SU-DHL-6 (cell line): ENCODE measurements around the gene TIE1.

ENCODE experiments used
- H2AFZ ChIP-seq: fragments of 200-600 bp; sonication (generic); 2 replicates; pipeline ENCODE4 v1.6.1; 2014; ENCODE audit warnings: low read depth, mild to moderate bottlenecking, moderate library complexity, mixed read lengths, antibody characterized with exemption, low read length; ENCODE audit not compliant: severe bottlenecking
- H3F3A ChIP-seq: fragments of 200-600 bp; shearing (Covaris generic); 2 replicates; pipeline ENCODE4 v1.6.0; 2016; ENCODE audit warnings: antibody characterized with exemption, mild to moderate bottlenecking; ENCODE audit not compliant: insufficient read depth
- H3K27ac ChIP-seq: fragments of 200-600 bp; sonication (generic); 2 replicates; pipeline ENCODE4 v1.5.1; 2016; ENCODE audit warnings: low read depth, mild to moderate bottlenecking, low read length, moderate library complexity, mixed read lengths
- H3K27me3 ChIP-seq: fragments of 200-600 bp; sonication (generic), shearing (Covaris generic); 2 replicates; pipeline ENCODE4 v1.6.0; 2014; ENCODE audit warnings: mild to moderate bottlenecking, low read length
- H3K36me3 ChIP-seq: fragments of 200-600 bp; sonication (generic); 2 replicates; pipeline ENCODE4 v1.6.1; 2014; ENCODE audit warnings: mild to moderate bottlenecking, low read length, mixed read lengths
- H3K4me2 ChIP-seq: fragments of 300-600, 200-600 bp; shearing (Covaris generic), sonication (generic); 2 replicates; pipeline ENCODE4 v1.6.0; 2014; ENCODE audit warnings: low read length, low read depth, mild to moderate bottlenecking; ENCODE audit not compliant: poor library complexity, severe bottlenecking
- H3K4me3 ChIP-seq: fragments of 200-600 bp; sonication (generic); 2 replicates; pipeline ENCODE4 v1.5.1; 2014; ENCODE audit warnings: antibody characterized with exemption, low read length, mild to moderate bottlenecking, mixed read lengths; ENCODE audit not compliant: insufficient read depth, poor library complexity, severe bottlenecking
- H3K79me2 ChIP-seq: fragments of 200-600 bp; sonication (generic); 2 replicates; pipeline ENCODE4 v1.6.1; 2014; ENCODE audit warnings: mild to moderate bottlenecking, low read length, moderate library complexity; ENCODE audit not compliant: insufficient read depth
- H3K9ac ChIP-seq: fragments of 200-600 bp; sonication (generic); 2 replicates; pipeline ENCODE4 v1.7.0; 2014; ENCODE audit warnings: mild to moderate bottlenecking, low read length
- H3K9me2 ChIP-seq: fragments of 200-600 bp; sonication (generic); replicated peaks from 2 replicates; pipeline ENCODE4 v1.6.1; 2014; ENCODE audit warnings: low read length; ENCODE audit not compliant: insufficient read depth
- H3K9me3 ChIP-seq: fragments of 200-600 bp; sonication (generic); 2 replicates; pipeline ENCODE4 v1.6.1; 2014; ENCODE audit warnings: low read length, mixed read lengths; ENCODE audit not compliant: insufficient read depth
- H4K20me1 ChIP-seq: fragments of 200-600 bp; sonication (generic); 2 replicates; pipeline ENCODE4 v1.6.1; 2014; ENCODE audit warnings: low read depth, mild to moderate bottlenecking, antibody characterized with exemption, low read length, moderate library complexity, mixed read lengths
- EZH2phosphoT487 ChIP-seq: fragments of 200-600 bp; sonication (generic), shearing (Covaris generic); conservative IDR thresholded peaks from 2 replicates; pipeline ENCODE4 v1.6.1; 2018; ENCODE audit warnings: mild to moderate bottlenecking, antibody characterized with exemption, low read length, moderate library complexity, mixed read lengths
- TF ChIP-seq, protein P1 (sequence below): fragments of 200-600 bp; sonication (generic); IDR thresholded peaks from one replicate; pipeline ENCODE4 v1.5.1; 2017; ENCODE audit warnings: antibody characterized with exemption, mild to moderate bottlenecking, low read length, moderate library complexity; ENCODE audit not compliant: insufficient read depth, poor library complexity, severe bottlenecking

Gene TIE1

DNA sequence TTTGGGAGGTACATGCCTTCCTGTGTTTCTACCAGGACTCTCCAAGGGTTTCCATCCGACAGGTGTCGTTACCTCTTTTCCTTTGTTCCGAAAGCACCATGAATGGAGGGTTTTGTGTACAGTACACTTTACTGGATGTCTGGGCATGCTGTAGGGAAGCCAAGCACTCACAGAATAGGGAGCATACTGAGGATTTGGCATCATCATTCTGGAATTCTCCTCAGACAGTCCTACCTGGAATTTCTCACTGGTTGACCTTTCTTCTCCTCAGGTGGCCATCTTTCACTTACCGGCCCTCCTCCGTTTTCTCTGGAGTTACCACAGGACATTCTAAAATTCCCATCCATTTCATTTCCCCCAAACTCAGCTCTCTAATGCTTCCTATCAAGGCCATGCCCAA, 30.9 kb downstream of the TIE1 start:
- Histone ChIP-seq H3K4me2 (no peak overlapping the region), H3K79me2 (no peaks in the 10 kb centered on the region), H4K20me1 (no peaks in the 10 kb centered on the region), H3K27me3 (no peaks in the 10 kb centered on the region), H3K9me3 (no peaks in the 10 kb centered on the region; the same call in 1 of the 2 replicates), H3K27ac (no peak overlapping the region), H2AFZ (no peak overlapping the region), H3F3A (no peaks in the 10 kb centered on the region), H3K9me2 (no peaks in the 10 kb centered on the region), H3K4me3 (no peak overlapping the region), H3K36me3 (no peaks in the 10 kb centered on the region), H3K9ac (no peak overlapping the region)
- TF ChIP-seq, protein P1, sequence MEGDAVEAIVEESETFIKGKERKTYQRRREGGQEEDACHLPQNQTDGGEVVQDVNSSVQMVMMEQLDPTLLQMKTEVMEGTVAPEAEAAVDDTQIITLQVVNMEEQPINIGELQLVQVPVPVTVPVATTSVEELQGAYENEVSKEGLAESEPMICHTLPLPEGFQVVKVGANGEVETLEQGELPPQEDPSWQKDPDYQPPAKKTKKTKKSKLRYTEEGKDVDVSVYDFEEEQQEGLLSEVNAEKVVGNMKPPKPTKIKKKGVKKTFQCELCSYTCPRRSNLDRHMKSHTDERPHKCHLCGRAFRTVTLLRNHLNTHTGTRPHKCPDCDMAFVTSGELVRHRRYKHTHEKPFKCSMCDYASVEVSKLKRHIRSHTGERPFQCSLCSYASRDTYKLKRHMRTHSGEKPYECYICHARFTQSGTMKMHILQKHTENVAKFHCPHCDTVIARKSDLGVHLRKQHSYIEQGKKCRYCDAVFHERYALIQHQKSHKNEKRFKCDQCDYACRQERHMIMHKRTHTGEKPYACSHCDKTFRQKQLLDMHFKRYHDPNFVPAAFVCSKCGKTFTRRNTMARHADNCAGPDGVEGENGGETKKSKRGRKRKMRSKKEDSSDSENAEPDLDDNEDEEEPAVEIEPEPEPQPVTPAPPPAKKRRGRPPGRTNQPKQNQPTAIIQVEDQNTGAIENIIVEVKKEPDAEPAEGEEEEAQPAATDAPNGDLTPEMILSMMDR = no peak
- no peak for TF ChIP-seq EZH2phosphoT487

DNA sequence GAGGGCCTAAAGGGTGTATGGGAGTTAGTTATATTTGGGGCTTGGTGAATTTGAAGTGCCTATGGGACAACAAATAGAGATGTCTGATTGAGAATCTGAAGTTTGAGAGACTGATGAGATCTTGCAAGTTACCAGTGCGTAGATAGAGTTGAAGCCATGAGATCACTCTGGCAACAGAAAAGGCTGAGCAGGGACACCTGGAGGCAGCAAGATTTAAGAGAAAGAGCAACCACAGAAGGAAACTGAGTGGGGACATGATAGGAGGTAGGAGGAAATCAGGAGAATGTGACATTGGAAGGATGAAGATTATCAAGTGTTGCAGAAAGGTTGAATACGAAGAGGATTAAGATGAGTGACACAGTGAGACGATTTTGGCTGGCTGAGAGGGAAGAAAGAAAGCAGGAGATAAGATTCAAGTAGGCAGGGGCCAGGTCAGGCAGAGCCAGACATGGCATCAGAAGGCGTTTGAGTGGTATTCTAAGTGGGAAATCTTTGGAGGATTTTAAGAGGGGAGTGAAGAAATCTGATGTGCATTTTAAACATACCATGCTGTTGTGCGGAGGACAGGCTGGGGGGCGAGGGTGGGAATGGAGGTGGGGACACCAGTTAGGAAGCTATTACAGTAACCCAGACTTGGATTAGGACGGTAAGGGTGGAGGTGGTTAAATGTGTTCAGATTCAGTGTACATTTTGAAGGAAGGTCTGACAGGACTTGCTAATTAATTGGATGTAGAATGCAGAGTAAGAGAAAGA, 33.8 kb downstream of the TIE1 start:
- TF ChIP-seq, protein P1 = no peak
- TF ChIP-seq EZH2phosphoT487 = no peak
- H3K79me2 ChIP-seq = no peaks in the 10 kb centered on the region
- no peaks in the 10 kb centered on the region for H3K9me3 ChIP-seq
- no peaks in the 10 kb centered on the region for H3K9me2 ChIP-seq
- H3K4me3 ChIP-seq = no peak overlapping the region
- no peaks in the 10 kb centered on the region for H4K20me1 ChIP-seq
- no peaks in the 10 kb centered on the region for H3K27me3 ChIP-seq
- no peak overlapping the region for H3K27ac ChIP-seq
- no peak overlapping the region for H3K4me2 ChIP-seq
- H3F3A ChIP-seq = no peaks in the 10 kb centered on the region
- no peak overlapping the region for H2AFZ ChIP-seq
- no peak overlapping the region for H3K9ac ChIP-seq
- no peaks in the 10 kb centered on the region for H3K36me3 ChIP-seq

DNA sequence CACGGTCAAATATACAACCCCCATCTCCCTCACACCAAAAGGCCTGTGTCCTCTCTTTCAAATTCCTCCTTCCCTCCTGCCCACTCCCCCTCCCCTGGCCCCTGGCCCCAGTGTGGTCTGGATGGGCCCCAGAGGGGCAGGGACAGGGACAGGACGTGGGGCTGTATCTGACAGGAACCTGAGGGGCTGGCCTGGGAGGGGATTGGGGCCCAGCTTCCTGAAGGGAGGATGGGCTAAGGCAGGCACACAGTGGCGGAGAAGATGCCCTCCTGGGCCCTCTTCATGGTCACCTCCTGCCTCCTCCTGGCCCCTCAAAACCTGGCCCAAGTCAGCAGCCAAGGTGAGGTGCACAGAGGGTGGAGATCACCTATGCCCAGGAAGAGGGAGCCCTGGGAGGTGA, 36.8 kb downstream of the TIE1 start, which contains the start of gene MPL:
Gene MPL (plus strand): TSS at position 231 of the 400 bp plus-strand sequence. CDS start 31 bp downstream, at position 262.
- Histone ChIP-seq H3K9ac (no peak within 1 kb of the TSS), H3K36me3 (no peaks in the 10 kb centered on the region), H3K9me3 (no peaks in the 10 kb centered on the region), H3K27ac (no peak within 1 kb of the TSS), H3F3A (no peaks in the 10 kb centered on the region), H2AFZ (no peak within 1 kb of the TSS), H3K4me2 (no peak within 1 kb of the TSS), H3K79me2 (no peaks in the 10 kb centered on the region), H3K27me3 (no peaks in the 10 kb centered on the region), H3K4me3 (no peak within 1 kb of the TSS), H3K9me2 (no peaks in the 10 kb centered on the region), H4K20me1 (no peaks in the 10 kb centered on the region)
- TF ChIP-seq EZH2phosphoT487 = no peak
- TF ChIP-seq, protein P1 = no peak
